Measurements from ENCODE around the gene MYO1B. TPM values are rescaled to one million over a fixed set of nuclear protein-coding genes. Genes with fewer than 3 reads are reported as not detected.

MYO1B gene
- total and polyA plus RNA-seq, 2 of the 8 experiments (the other 6 are each of a cell fraction or from before 2014, with no cell fraction given), result 15.5 to 61.2 TPM

- Histone ChIP-seq H3K23me2 (ENCODE audit: low read depth, low read length) (no peaks in the 10 kb centered on the region), H2BK15ac (ENCODE audit: low read length) (no peak overlapping the region), H3K4ac (replicated peaks; ENCODE audit: insufficient read length, low read depth, low read length) (no peak overlapping the region), H3K27ac (ENCODE audit: low read depth, low read length) (no peak overlapping the region), H3K4me2 (ENCODE audit: insufficient read depth in 1 of 2, low read depth in 2 of 2, low read length in 2 of 2) (no peak overlapping the region), H2BK12ac (ENCODE audit: low read depth, low read length) (no peak overlapping the region), H3K36me3 (ENCODE audit: control insufficient read depth in 2 of 4, insufficient read depth in 4 of 4, low read length in 3 of 4) (no peaks in the 10 kb centered on the region), H4K5ac (ENCODE audit: insufficient read length, low read depth, low read length) (no peak overlapping the region), H3K27me3 (replicated peaks in 1 of 4; ENCODE audit: control insufficient read depth in 3 of 4, extremely low read depth in 1 of 4, insufficient read depth in 3 of 4, low read length in 3 of 4) (no peaks in the 10 kb centered on the region), H4K20me1 (replicated peaks in 1 of 2; ENCODE audit: control insufficient read depth in 1 of 2, insufficient read depth in 2 of 2, low read length in 2 of 2) (no peaks in the 10 kb centered on the region), H3K79me2 (ENCODE audit: control insufficient read depth in 1 of 2, insufficient read depth in 2 of 2, low read length in 2 of 2) (no peaks in the 10 kb centered on the region), H3K9ac (replicated peaks in 1 of 4; ENCODE audit: extremely low read depth in 1 of 4, low read depth in 3 of 4, low read length in 3 of 4) (no peak overlapping the region), H3K18ac (ENCODE audit: extremely low read depth, low read length) (no peak overlapping the region), H3K9me3 (ENCODE audit: insufficient read depth in 2 of 2, low read depth in 1 of 2, low read length in 1 of 2) (no peaks in the 10 kb centered on the region), H2BK20ac (ENCODE audit: low read length) (no peak overlapping the region), H3K79me1 (ENCODE audit: low read depth, low read length) (no peaks in the 10 kb centered on the region), H4K8ac (ENCODE audit: extremely low read depth, insufficient read depth, low read length) (no peak overlapping the region), H3K56ac (replicated peaks; ENCODE audit: insufficient read length, low read depth, low read length) (no peak overlapping the region), H2BK5ac (ENCODE audit: low read depth, low read length) (no peak overlapping the region), H2BK120ac (replicated peaks; ENCODE audit: low read depth, low read length) (no peak overlapping the region), H3K23ac (ENCODE audit: insufficient read length) (no peak overlapping the region), H2AK5ac (ENCODE audit: low read depth, low read length) (no peak overlapping the region), H4K91ac (replicated peaks; ENCODE audit: insufficient read length, low read length) (no peak overlapping the region), H3K14ac (ENCODE audit: insufficient read length) (no peak overlapping the region), H2AFZ (ENCODE audit: low read length) (no peak overlapping the region), H3K4me3 (ENCODE audit: extremely low read depth in 1 of 4, insufficient read depth in 2 of 4, low read depth in 3 of 4, low read length in 4 of 4) (no peak overlapping the region), H3K4me1 (replicated peaks in 1 of 4; ENCODE audit: control insufficient read depth in 3 of 4, insufficient read depth in 4 of 4, low read length in 3 of 4) (peaks cover 2 to 10% (median 5%) of the 10 kb centered on the region in 4 experiments; a peak in 5 of 7 replicates)
- TF ChIP-seq FOSL1 (IDR thresholded peaks at IDR 0.05; ENCODE audit: insufficient read depth, low read depth, low read length) (no peak), EGR1 (IDR thresholded peaks at IDR 0.05; ENCODE audit: borderline replicate concordance, low read depth, low read length) (no peak), BCL11A (IDR thresholded peaks at IDR 0.05; ENCODE audit: low read depth in 2 of 2, low read length in 2 of 2) (no peak), CBX5 (IDR thresholded peaks at IDR 0.05; ENCODE audit: low read depth, low read length) (no peak), CBX8 (IDR thresholded peaks at IDR 0.05; ENCODE audit: borderline replicate concordance, low read depth, low read length) (no peak), MAX (IDR thresholded peaks at IDR 0.05) (no peak), ASH2L (IDR thresholded peaks at IDR 0.05; ENCODE audit: low read length) (no peak), BACH1 (IDR thresholded peaks at IDR 0.05; ENCODE audit: low read length) (no peak), SIN3A (conservative IDR thresholded peaks at IDR 0.05 in 1 of 2, IDR thresholded peaks at IDR 0.05 in 1 of 2; ENCODE audit: low read depth in 1 of 2, low read length in 2 of 2) (no peak)
- CTCF ChIA-PET (ENCODE audit: partially characterized antibody), result interaction anchor here (0.8 to 1.4 kb wide), 3 partner anchors 11 to 65 kb away, joined by 3 to 6 read pairs (median 3); no protein-coding TSS in a partner anchor
- FAIRE-seq, result no peak
- WGBS, 2 experiments (ENCODE audit: extremely low coverage in 1 of 2, insufficient coverage in 1 of 2, insufficient read length in 1 of 2, insufficient replicate concordance in 2 of 2, low coverage in 1 of 2, low lambda C conversion rate in 2 of 2, missing lambda C conversion rate in 1 of 2), result 89% methylated on average over 6 of the region's 6 CpGs; no CpG with 5 or more reads in 1 of the 2 experiments
- POLR2A ChIA-PET (ENCODE audit: partially characterized antibody), result no interaction called here
- DNase-seq (ENCODE audit: low read depth in 1 of 2, low spot score in 2 of 2), result no peak
These were observed 16.3 kb upstream of the MYO1B start for GRCh38 chr2:191228861-191229260.

All from H1 (cell line).